Loucy (cell line): ENCODE measurements around the gene POGLUT2.

Source experiments
- H2AFZ ChIP-seq: fragments of 200-600 bp; sonication (generic); 2 replicates; pipeline ENCODE4 v1.6.0; 2016; ENCODE audit warnings: antibody characterized with exemption, mild to moderate bottlenecking, low read length, moderate library complexity
- H3F3A ChIP-seq: fragments of 200-600 bp; 2 replicates; pipeline ENCODE4 v1.6.0; 2016; ENCODE audit warnings: antibody characterized with exemption, low read depth, mild to moderate bottlenecking
- H3K27me3 ChIP-seq: fragments of 200-600 bp; sonication (generic); 2 replicates; pipeline ENCODE4 v1.6.1; 2014; ENCODE audit warnings: low read length, mild to moderate bottlenecking; ENCODE audit not compliant: insufficient read depth, poor library complexity, severe bottlenecking
- H3K36me3 ChIP-seq: fragments of 200-600 bp; sonication (generic); 2 replicates; pipeline ENCODE4 v1.6.1; 2016; ENCODE audit warnings: low read length; ENCODE audit not compliant: insufficient read depth
- H3K4me1 ChIP-seq: fragments of 200-600 bp; sonication (generic); 2 replicates; pipeline ENCODE4 v1.5.1; 2014; ENCODE audit warnings: low read length, mild to moderate bottlenecking; ENCODE audit not compliant: insufficient read depth, poor library complexity, severe bottlenecking
- H3K4me2 ChIP-seq: fragments of 200-600 bp; sonication (generic); 2 replicates; pipeline ENCODE4 v1.6.0; 2014; ENCODE audit warnings: antibody characterized with exemption, low read length, low read depth, mild to moderate bottlenecking; ENCODE audit not compliant: poor library complexity, severe bottlenecking
- H3K4me3 ChIP-seq: fragments of 200-600 bp; sonication (generic); 2 replicates; pipeline ENCODE4 v1.5.1; 2014; ENCODE audit warnings: low read length, mild to moderate bottlenecking, mixed read lengths; ENCODE audit not compliant: poor library complexity, severe bottlenecking
- H3K79me2 ChIP-seq: fragments of 200-600 bp; sonication (generic); 2 replicates; pipeline ENCODE4 v1.6.1; 2014; ENCODE audit warnings: low read length; ENCODE audit not compliant: insufficient read depth
- H3K9ac ChIP-seq: fragments of 200-600 bp; sonication (generic); 2 replicates; pipeline ENCODE4 v1.6.0; 2014; ENCODE audit warnings: mild to moderate bottlenecking, low read depth, low read length, moderate library complexity; ENCODE audit not compliant: poor library complexity, severe bottlenecking
- H3K9me2 ChIP-seq: fragments of 200-600 bp; sonication (generic); replicated peaks from 2 replicates; pipeline ENCODE4 v1.6.1; 2016; ENCODE audit warnings: low read depth, low read length, mixed read lengths
- H3K9me3 ChIP-seq: fragments of 200-600 bp; sonication (generic); 2 replicates; pipeline ENCODE4 v1.6.1; 2014; ENCODE audit warnings: mild to moderate bottlenecking, antibody characterized with exemption, low read length, low read depth; ENCODE audit not compliant: insufficient read depth
- H4K20me1 ChIP-seq: fragments of 200-600 bp; sonication (generic); 2 replicates; pipeline ENCODE4 v1.6.0; 2014; ENCODE audit warnings: antibody characterized with exemption, low read length, mild to moderate bottlenecking; ENCODE audit not compliant: insufficient read depth, poor library complexity, severe bottlenecking
- CTCF ChIP-seq: fragments of 200-600 bp; sonication (generic); conservative IDR thresholded peaks from 2 replicates; pipeline ENCODE4 v1.5.1; 2014; ENCODE audit warnings: mild to moderate bottlenecking, antibody characterized with exemption, low read length
- EZH2phosphoT487 ChIP-seq: fragments of 200-600 bp; IDR thresholded peaks from 2 replicates; pipeline ENCODE4 v1.6.1; 2018; ENCODE audit warnings: antibody characterized with exemption, mild to moderate bottlenecking, moderate library complexity, borderline replicate concordance

Gene POGLUT2

DNA sequence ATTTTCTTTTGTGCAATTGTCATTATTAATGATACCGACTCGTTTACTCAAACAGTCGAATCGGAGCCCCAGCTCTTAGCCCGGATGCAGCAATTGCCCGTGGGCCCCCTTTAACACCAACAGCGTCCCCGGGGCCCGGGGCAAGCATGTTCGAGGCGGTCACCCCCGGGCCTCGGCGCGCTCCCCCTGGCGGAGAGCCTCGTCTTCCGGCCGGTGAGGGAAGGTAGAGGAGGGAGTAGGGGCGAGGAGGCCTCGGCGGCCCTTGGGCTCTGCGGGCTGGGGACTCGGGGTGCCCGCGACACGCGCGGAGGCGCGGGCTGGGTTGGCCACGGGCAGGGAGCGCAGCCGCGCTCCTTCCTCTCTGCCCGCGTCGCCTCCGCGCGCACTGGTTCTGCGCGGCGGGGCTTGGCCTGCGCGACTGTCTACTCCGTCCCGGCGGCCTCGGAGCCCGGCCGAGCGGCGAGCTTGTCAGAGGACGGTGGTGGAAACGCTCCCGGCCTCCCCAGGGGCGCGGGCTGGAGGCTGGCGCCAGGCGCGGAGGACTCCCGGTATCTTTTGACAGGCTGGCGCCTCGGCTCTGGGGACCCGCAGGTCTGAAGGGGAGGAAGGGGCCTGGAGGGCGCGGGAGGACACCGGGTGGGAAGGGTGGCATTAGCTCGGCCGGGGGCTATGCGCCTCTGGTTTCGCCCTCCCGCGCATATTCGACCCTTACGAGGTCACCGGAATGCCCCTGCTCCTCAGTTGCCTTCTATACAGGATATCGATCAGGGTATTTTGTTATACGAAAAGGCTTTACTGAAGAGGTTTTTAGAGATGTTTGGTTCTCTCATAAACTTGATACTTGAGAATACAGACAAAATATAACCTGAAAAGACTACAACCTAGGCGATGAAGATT is 1.6 kb upstream of the POGLUT2 start:
- no peaks in the 10 kb centered on the region for H3K9me3 ChIP-seq
- peak overlapping the region; percentile 82 for H3K9ac ChIP-seq
- H3K79me2 ChIP-seq, result no peaks in the 10 kb centered on the region
- peaks cover 9% of the 10 kb centered on the region for H3K4me1 ChIP-seq
- TF ChIP-seq EZH2phosphoT487, result no peak
- peak; percentile 63 for TF ChIP-seq CTCF
- H2AFZ ChIP-seq, result peak overlapping the region; percentile 90
- no peaks in the 10 kb centered on the region for H3K36me3 ChIP-seq
- no peaks in the 10 kb centered on the region for H3K27me3 ChIP-seq
- H3K4me3 ChIP-seq, result peak overlapping the region; percentile 80
- H4K20me1 ChIP-seq, result no peaks in the 10 kb centered on the region
- H3F3A ChIP-seq, result no peaks in the 10 kb centered on the region
- no peaks in the 10 kb centered on the region for H3K9me2 ChIP-seq
- peak overlapping the region; percentile 77 for H3K4me2 ChIP-seq

DNA sequence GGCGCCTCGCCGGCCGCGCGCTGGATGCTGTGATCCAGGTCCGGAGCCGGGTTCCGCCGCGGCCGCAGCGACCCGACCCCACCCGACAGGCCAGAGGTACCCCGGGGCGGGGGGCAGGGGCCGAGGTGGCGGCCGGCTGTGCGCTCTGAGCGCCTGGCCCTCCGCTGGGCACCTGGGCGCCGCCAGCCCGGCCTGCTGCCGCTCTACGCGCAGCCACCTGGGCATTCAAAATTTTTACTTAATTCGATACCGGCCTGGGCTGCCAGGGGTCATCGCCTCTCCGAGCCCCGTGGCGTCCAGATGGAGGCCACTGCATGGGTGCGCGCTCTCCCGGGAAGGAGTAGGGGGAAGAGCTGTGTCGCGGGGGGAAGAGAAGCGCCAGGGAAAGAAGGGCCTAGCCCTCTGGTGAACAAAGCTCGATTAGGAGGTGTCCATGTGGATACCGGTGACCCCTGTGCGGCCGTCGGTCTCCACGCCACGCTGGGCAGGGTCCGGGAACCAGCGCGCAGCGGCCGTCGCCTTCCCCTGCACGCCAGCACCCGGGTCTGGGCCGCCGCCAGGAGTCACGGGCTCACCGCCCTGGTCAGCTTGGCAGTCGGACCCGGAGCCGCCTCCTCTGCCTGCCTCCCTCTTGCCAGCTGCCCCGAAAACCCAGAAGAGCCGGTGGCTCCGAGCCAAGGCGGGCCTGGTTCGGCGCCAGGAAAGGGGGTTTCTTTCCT is 809 bp upstream of the POGLUT2 start:
- no peaks in the 10 kb centered on the region for H4K20me1 ChIP-seq
- no peaks in the 10 kb centered on the region for H3K27me3 ChIP-seq
- H3K4me1 ChIP-seq, result peaks cover 9% of the 10 kb centered on the region
- peak overlapping the region; percentile 90; the same call in 1 of the 2 replicates for H2AFZ ChIP-seq
- H3K4me3 ChIP-seq, result peak overlapping the region; percentile 80
- H3K9me3 ChIP-seq, result no peaks in the 10 kb centered on the region
- no peak overlapping the region for H3K9ac ChIP-seq
- H3K79me2 ChIP-seq, result no peaks in the 10 kb centered on the region
- peak overlapping the region; percentile 77 for H3K4me2 ChIP-seq
- H3K9me2 ChIP-seq, result no peaks in the 10 kb centered on the region
- no peaks in the 10 kb centered on the region for H3F3A ChIP-seq
- no peak for TF ChIP-seq EZH2phosphoT487
- no peak for TF ChIP-seq CTCF
- H3K36me3 ChIP-seq, result no peaks in the 10 kb centered on the region

DNA sequence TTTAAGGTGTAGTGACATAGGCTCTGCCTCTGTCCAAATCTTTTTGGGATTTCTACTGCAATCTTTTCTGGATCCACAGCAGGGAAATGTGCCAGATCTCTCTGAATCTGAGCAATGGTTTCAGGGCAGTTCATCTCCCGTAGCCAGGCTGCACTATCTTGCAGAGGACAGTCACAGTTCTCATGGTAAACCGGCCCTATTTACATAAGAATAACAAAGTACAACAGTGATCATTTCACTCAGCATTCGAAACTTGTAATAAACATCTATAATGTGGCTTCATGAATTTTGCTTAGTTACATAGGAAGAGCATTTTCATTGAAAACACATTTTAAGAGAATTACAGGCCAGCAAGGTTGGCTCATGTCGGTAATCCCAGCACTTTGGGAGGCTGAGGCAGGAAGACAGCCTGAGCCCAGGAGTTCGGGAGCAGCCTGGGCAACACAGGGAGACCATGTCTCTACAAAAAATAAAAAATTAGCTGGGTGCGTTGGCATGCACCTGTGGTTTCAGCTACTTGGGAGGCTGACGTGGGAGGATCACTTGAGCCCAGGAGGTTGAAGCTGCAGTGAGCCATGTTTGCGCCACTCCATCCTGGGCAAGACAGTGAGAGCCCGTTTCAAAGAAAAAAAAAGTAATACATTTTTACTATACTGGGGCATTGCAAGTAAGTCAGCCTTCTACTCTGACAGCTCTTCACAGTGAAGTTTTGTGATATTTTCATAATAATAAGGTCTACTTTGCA is 5.0 kb downstream of the POGLUT2 start:
- TF ChIP-seq CTCF, result no peak
- no peak for TF ChIP-seq EZH2phosphoT487
- Histone ChIP-seq H3K4me2 (no peak overlapping the region), H3K9ac (no peak overlapping the region)

More for the DNA sequence above, 5.0 kb downstream of the POGLUT2 start:
- Histone ChIP-seq H3K4me1 (no peaks in the 10 kb centered on the region), H3F3A (no peaks in the 10 kb centered on the region), H3K9me3 (no peaks in the 10 kb centered on the region), H3K27me3 (no peaks in the 10 kb centered on the region), H2AFZ (no peak overlapping the region), H3K9me2 (no peaks in the 10 kb centered on the region), H4K20me1 (no peaks in the 10 kb centered on the region), H3K36me3 (no peaks in the 10 kb centered on the region), H3K79me2 (no peaks in the 10 kb centered on the region), H3K4me3 (no peak overlapping the region)
